ENCODE measurements around the gene ESRP2.
A peak's percentile ranks its signal among the peaks of the same experiment; 100 is the strongest.

ESRP2 gene

DNA sequence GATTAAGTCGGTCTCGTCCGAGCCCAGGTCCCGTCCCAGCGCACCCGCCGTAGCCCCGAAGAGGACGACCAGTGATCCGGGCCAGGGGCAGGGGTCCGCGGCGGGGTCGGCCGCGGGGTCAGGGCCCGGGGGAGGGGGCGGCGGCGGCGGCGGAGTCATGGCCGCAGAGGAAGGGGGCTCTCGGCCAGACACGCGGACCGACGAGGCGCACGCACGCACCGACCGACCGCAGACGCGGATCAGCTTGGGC is at the start of gene ESRP2:
ESRP2 (minus strand) TSS at position 241 of the 250 bp plus-strand sequence; CDS start at position 159, 82 bp downstream.
- DNase-seq (ENCODE audit: low spot score) = no peak

GRCh38 chr16:68285683-68286082 is 49.8 kb upstream of the ESRP2 start:
- no peak for DNase-seq (ENCODE audit: low spot score)

GRCh38 chr16:68284847-68285246 is 48.9 kb upstream of the ESRP2 start:
- no peak for DNase-seq (ENCODE audit: low spot score)

GRCh38 chr16:68283801-68284598 is 48.1 kb upstream of the ESRP2 start:
- no peak for DNase-seq (ENCODE audit: low spot score)

GRCh38 chr16:68283346-68283745 is 47.4 kb upstream of the ESRP2 start:
- DNase-seq (ENCODE audit: low spot score) = no peak

- no peak for DNase-seq (ENCODE audit: low spot score)
Observed at GRCh38 chr16:68282064-68282452, 46.1 kb upstream of the ESRP2 start.

DNA sequence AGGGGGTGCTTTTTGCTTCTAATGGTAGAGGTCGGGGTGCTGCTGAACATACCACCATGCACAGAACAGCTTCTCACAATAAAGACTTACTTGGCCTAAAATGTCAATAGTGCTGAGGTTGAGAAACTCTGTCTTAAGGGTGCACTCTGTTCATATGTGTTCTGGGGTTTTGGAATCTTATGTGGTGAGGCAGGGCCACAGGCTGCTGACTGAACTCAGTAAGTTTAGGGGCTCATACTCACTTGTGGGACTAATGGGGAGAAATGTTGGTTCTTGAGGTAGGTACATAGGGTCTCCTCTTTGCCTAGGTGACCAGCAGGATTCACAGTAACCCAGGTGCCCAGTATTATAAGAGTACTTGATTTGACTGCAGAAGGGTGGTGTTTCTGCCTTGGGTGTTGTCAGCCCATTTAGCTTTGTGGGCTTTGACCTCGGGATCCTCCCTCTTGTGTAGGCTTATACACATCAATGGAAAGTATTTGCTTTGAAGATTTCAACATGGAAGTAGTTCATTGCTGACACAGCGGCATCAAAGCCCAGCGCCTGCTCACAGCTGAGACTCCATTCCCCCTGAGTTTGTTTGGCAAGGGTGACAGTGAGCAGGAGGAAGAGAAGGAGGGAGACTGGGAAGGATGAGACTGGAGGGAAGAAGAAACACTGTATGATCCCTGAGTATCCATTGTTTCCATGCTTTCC is 45.6 kb upstream of the ESRP2 start:
- DNase-seq (ENCODE audit: low spot score) = no peak

- DNase-seq (ENCODE audit: low spot score) = no peak
Observed at GRCh38 chr16:68279726-68280558, 44.0 kb upstream of the ESRP2 start.

GRCh38 chr16:68276223-68276622 is 40.3 kb upstream of the ESRP2 start:
- no peak for DNase-seq (ENCODE audit: low spot score)

DNA sequence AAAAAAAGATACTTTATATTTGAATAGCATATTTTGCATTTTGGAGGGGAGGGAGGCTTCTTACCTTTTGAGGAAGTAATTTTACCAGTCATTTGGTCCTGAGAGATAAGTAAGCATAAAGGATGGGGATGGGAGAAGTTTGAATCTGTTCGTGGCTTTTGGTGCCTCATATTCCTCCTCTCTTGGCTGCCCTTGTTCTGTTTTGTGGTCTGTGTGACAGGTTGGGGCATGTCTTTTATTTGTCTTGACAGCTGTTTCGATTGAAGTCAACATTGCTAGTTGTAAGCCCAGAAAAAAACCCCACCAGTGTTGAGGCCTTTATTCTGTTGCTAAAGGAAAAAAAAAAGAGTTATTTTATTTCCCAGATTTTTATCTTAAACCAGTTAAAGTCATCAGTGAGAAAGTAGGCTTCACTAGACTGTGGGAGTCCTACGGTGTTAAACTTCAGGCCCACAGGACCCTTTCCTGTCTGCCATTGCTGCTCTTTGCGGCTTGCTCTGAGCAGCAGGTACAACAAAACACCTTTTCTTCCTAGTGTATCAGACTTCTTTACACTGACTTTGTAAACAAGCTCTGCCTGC is 39.8 kb upstream of the ESRP2 start:
- no peak for DNase-seq (ENCODE audit: low spot score)

- no peak for DNase-seq (ENCODE audit: low spot score)
Observed at GRCh38 chr16:68274441-68274840, 38.5 kb upstream of the ESRP2 start.

DNA sequence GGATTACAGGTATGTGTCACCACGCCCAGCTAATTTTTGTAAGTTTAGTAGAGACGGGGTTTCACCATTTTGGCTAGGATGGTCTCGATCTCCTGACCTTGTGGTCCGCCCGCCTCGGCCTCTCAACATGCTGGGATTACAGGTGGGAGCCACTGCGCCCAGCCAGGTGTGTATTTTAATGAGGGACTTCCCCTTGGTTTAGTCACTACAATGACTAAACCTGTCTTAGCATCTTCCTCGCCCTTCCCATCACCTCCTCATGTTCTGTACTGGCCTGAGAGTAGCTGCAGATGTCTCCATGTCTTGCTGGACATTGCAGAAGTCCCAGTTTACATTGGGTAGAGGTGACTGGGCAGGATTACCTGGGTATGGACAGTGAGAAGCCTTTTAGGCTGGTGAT is 38.0 kb upstream of the ESRP2 start:
- no peak for DNase-seq (ENCODE audit: low spot score)

- no peak for DNase-seq (ENCODE audit: low spot score)
Observed at GRCh38 chr16:68273459-68273858, 37.5 kb upstream of the ESRP2 start.

DNA sequence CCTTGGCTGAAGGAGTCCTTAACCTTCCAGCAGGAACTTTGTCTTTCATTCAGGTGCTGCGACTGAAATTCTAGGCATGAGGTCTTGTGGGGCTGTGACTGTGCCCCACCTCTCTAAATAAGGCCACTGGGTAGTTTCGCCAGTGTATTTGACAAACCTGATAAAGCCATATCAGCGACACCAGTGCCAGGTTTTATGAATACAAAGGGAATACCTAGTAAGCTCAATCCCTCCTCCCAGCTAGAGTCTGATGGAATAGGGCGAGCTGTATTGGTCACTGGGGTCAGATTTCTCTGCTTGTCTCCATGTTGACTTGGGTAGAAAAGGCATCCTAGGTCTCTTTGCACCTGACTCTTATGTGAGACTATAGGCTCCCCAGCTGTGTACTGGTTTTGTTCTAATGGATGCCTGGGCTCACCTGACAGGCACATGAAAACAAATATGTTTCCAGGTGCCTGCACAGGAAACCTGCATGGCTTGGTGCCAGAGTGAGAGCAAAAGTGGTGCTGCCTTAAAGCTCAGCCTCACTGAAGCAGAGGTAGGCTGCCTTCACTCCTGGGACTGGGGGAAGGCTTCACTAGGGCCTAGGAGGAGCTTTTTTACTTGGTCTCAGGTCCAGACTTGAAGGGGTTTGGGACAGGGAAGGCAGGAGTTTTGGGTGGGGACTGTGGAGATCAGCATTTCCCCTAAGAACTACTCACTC is 36.7 kb upstream of the ESRP2 start:
- no peak for DNase-seq (ENCODE audit: low spot score)

- DNase-seq (ENCODE audit: low spot score) = no peak
Observed at GRCh38 chr16:68270353-68270752, 34.4 kb upstream of the ESRP2 start.

GRCh38 chr16:68269793-68270192 is 33.9 kb upstream of the ESRP2 start:
- DNase-seq (ENCODE audit: low spot score) = no peak

- no peak for DNase-seq (ENCODE audit: low spot score)
Observed at GRCh38 chr16:68267612-68268405, 31.9 kb upstream of the ESRP2 start.

- DNase-seq (ENCODE audit: low spot score) = peak; percentile 65
Observed at GRCh38 chr16:68265078-68265920, 29.4 kb upstream of the ESRP2 start.

DNA sequence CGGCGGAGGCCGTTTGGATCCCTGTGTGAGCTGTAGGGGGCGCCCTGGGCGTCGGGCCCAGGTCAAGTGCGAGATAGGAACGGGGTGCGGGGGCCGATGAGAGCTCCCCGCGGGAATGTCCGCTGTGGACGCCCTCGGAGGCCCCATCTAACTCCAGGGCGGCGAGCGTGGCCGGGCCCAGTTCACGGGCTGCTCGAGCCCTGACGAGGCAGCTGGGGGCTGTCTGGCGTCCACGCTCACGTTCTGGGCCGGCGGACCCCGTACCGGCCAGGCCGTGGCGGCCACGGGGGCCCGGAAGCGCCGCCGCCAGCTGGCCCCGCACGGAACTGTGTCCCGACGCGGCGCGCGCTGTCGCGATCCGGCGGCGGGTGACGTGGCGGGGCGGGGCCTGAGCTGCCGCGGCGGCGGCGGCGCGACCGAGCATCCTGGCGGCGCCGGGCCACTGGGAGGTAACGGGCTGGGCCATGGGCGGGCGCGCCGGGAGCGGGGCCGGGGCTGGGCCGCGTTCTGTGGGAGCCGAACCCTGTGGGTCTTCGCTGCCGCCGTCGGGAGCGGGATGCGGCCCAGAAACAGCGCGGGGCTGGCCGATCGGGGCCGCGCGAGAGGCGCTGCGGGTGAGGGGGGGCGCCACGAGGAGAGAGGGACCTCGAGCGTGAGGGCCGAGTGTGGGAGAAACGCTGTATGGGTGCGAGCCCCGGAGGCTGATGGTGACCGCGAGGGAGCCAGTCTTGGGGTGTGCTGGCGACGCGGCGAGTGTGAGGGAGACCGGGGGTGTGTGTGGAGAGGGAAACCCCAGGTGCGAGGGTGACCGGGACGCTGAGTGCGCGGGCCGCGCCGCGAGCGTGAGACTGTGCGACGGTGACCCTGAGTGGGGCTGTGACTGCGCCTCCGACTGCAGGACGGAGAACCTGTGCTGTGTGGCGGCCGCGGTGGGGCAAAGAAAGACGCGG is 28.5 kb upstream of the ESRP2 start, which contains the start of gene SLC7A6:
SLC7A6 (plus strand) TSS at position 399 of the 950 bp plus-strand sequence. CDS start 10,201 bp downstream, outside the sequence.
- DNase-seq (ENCODE audit: low spot score) = peak; percentile 89
